ENCODE measurements around the gene C5orf34. TPM values are rescaled to one million over a fixed set of nuclear protein-coding genes. Genes with fewer than 3 reads are reported as not detected.
"Not testable (repeated sequence)": the region's sequence is repeated elsewhere in the genome, so short reads cannot be mapped to it uniquely, and the experiment has no call there.

C5orf34 gene
- total and polyA plus RNA-seq, 2 donors: 5.3 to 8.2 TPM

DNA sequence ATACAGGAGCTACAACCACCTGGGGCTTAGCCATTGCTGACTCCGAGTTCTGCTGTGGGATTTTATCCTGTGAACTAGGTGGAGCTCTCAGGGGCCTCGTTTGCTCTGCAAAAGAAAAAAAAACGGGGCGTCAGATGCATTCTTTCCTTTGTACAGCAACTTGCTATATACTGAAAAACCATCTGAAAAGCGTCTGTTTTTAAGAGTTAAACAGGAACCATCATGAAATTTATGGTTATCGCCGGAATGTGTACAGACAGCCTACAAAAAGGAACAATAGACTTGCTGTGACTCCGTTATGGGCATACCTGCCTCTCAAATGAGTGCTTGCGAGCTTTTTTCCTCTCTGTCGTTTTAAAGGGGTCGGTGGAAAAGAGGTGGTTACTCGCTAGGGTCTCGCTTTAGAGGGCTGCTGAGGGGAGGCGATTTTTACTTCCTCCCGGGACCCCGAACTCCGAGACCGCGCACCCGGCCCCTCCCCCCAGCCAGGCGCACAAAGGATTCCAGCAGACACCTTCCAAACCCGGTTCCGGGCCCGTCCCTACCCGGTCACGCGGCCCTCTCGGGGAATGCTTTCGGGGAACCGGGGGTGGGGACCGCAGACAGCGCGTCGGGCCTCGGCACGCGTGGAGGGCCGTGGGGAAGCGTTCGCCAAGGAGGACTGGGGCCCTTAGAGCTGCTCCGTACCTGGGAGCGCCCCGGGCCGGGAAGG is 41.1 kb upstream of the C5orf34 start:
- DNase-seq (ENCODE audit: low read depth in 6 of 9, low spot score in 9 of 9): peak; percentile 25 to 80 (median 52)
- Histone ChIP-seq H3K4me3 (ENCODE audit: low read length in 2 of 2) (peak overlapping the region; percentile 91), H3K27ac (ENCODE audit: low read depth in 1 of 2, low read length in 1 of 2) (peak overlapping the region; percentile 93 to 97), H3K27me3 (ENCODE audit: control insufficient read depth in 2 of 2, insufficient read depth in 1 of 2, low read length in 1 of 2) (no peaks in the 10 kb centered on the region), H3K4me1 (ENCODE audit: control insufficient read depth in 2 of 2, insufficient read depth in 2 of 2, low read length in 2 of 2) (peaks cover 3 to 9% of the 10 kb centered on the region in 2 donors), H3K36me3 (ENCODE audit: control insufficient read depth in 2 of 2, insufficient read depth in 2 of 2, low read length in 1 of 2) (peaks cover 8 to 35% of the 10 kb centered on the region in 2 donors), H3K9me3 (ENCODE audit: control insufficient read depth in 2 of 2, insufficient read depth in 1 of 2, low read length in 1 of 2) (no peaks in the 10 kb centered on the region)
- WGBS: under 1% methylated on average over 44 of the region's 44 CpGs

- Histone ChIP-seq H3K4me1 (ENCODE audit: control insufficient read depth in 2 of 2, insufficient read depth in 2 of 2, low read length in 2 of 2) (peaks cover 3 to 9% of the 10 kb centered on the region in 2 donors), H3K27me3 (ENCODE audit: control insufficient read depth in 2 of 2, insufficient read depth in 1 of 2, low read length in 1 of 2) (no peaks in the 10 kb centered on the region), H3K4me3 (ENCODE audit: low read length in 2 of 2) (no peak overlapping the region), H3K36me3 (ENCODE audit: control insufficient read depth in 2 of 2, insufficient read depth in 2 of 2, low read length in 1 of 2) (peaks cover 8 to 47% of the 10 kb centered on the region in 2 donors), H3K27ac (ENCODE audit: low read depth in 1 of 2, low read length in 1 of 2) (no peak overlapping the region), H3K9me3 (ENCODE audit: control insufficient read depth in 2 of 2, insufficient read depth in 1 of 2, low read length in 1 of 2) (no peaks in the 10 kb centered on the region)
- DNase-seq (ENCODE audit: low read depth in 6 of 9, low spot score in 9 of 9): no peak
- WGBS: 97% methylated on average over 1 of the region's 1 CpG
These were observed 39.5 kb upstream of the C5orf34 start for GRCh38 chr5:43554497-43554896.

- peaks cover 8 to 53% of the 10 kb centered on the region in 2 donors for H3K36me3 ChIP-seq (ENCODE audit: control insufficient read depth in 2 of 2, insufficient read depth in 2 of 2, low read length in 1 of 2)
- no peaks in the 10 kb centered on the region for H3K9me3 ChIP-seq (ENCODE audit: control insufficient read depth in 2 of 2, insufficient read depth in 1 of 2, low read length in 1 of 2)
- H3K4me3 ChIP-seq (ENCODE audit: low read length in 2 of 2): no peak overlapping the region
- no peaks in the 10 kb centered on the region for H3K27me3 ChIP-seq (ENCODE audit: control insufficient read depth in 2 of 2, insufficient read depth in 1 of 2, low read length in 1 of 2)
- no peak overlapping the region for H3K27ac ChIP-seq (ENCODE audit: low read depth in 1 of 2, low read length in 1 of 2)
- DNase-seq (ENCODE audit: low read depth in 6 of 9, low spot score in 9 of 9): no peak
- 98% methylated on average over 2 of the region's 2 CpGs for WGBS
- peaks cover 3 to 9% of the 10 kb centered on the region in 2 donors for H3K4me1 ChIP-seq (ENCODE audit: control insufficient read depth in 2 of 2, insufficient read depth in 2 of 2, low read length in 2 of 2)
These were observed 38.4 kb upstream of the C5orf34 start for GRCh38 chr5:43553381-43553780.

GRCh38 chr5:43551731-43552130 is 36.8 kb upstream of the C5orf34 start:
- Histone ChIP-seq H3K36me3 (ENCODE audit: control insufficient read depth in 2 of 2, insufficient read depth in 2 of 2, low read length in 1 of 2) (peaks cover 14 to 67% of the 10 kb centered on the region in 2 donors), H3K27me3 (ENCODE audit: control insufficient read depth in 2 of 2, insufficient read depth in 1 of 2, low read length in 1 of 2) (no peaks in the 10 kb centered on the region)
- WGBS: 89% methylated on average over 2 of the region's 2 CpGs

GRCh38 chr5:43549272-43549671 is 34.3 kb upstream of the C5orf34 start:
- WGBS: 98% methylated on average over 8 of the region's 8 CpGs
- not testable (repeated sequence) for H3K4me1 ChIP-seq (ENCODE audit: control insufficient read depth in 2 of 2, insufficient read depth in 2 of 2, low read length in 2 of 2); H3K9me3 ChIP-seq (ENCODE audit: control insufficient read depth in 2 of 2, insufficient read depth in 1 of 2, low read length in 1 of 2); H3K4me3 ChIP-seq (ENCODE audit: low read length in 2 of 2); H3K27ac ChIP-seq (ENCODE audit: low read depth in 1 of 2, low read length in 1 of 2); DNase-seq (ENCODE audit: low read depth in 6 of 9, low spot score in 9 of 9); H3K27me3 ChIP-seq (ENCODE audit: control insufficient read depth in 2 of 2, insufficient read depth in 1 of 2, low read length in 1 of 2)
- peaks cover 26 to 82% of the 10 kb centered on the region in 2 donors for H3K36me3 ChIP-seq (ENCODE audit: control insufficient read depth in 2 of 2, insufficient read depth in 2 of 2, low read length in 1 of 2)

More at GRCh38 chr5:43551731-43552130, 36.8 kb upstream of the C5orf34 start:
- H3K4me3 ChIP-seq (ENCODE audit: low read length in 2 of 2): no peak overlapping the region
- H3K9me3 ChIP-seq (ENCODE audit: control insufficient read depth in 2 of 2, insufficient read depth in 1 of 2, low read length in 1 of 2): no peaks in the 10 kb centered on the region
- no peak for DNase-seq (ENCODE audit: low read depth in 6 of 9, low spot score in 9 of 9)
- H3K27ac ChIP-seq (ENCODE audit: low read depth in 1 of 2, low read length in 1 of 2): no peak overlapping the region
- peaks cover 0 to 4% of the 10 kb centered on the region in 2 donors for H3K4me1 ChIP-seq (ENCODE audit: control insufficient read depth in 2 of 2, insufficient read depth in 2 of 2, low read length in 2 of 2)

DNA sequence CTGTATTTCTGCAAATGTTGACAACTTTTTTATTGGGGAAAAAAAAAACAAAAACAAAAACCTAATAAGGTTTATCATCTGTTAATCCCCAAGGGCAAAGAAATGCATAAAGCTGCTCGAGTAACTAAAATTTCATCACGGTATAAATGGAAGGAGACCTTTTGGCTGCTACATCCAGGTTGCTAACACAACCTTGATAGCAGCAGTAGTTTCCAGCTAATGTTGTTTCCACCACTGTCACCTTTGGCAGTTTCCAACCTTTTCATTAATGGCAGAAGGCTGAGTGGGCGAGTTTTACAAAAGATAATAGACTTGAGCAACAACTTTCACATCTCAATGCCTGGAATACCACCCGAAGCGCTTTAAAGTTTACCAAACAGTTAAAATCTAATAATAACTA is 33.4 kb upstream of the C5orf34 start:
- no peak overlapping the region for H3K27ac ChIP-seq (ENCODE audit: low read depth in 1 of 2, low read length in 1 of 2)
- H3K9me3 ChIP-seq (ENCODE audit: control insufficient read depth in 2 of 2, insufficient read depth in 1 of 2, low read length in 1 of 2): no peaks in the 10 kb centered on the region
- H3K36me3 ChIP-seq (ENCODE audit: control insufficient read depth in 2 of 2, insufficient read depth in 2 of 2, low read length in 1 of 2): peaks cover 24 to 83% of the 10 kb centered on the region in 2 donors
- WGBS: 97% methylated on average over 5 of the region's 5 CpGs
- no peak overlapping the region for H3K4me3 ChIP-seq (ENCODE audit: low read length in 2 of 2)
- H3K4me1 ChIP-seq (ENCODE audit: control insufficient read depth in 2 of 2, insufficient read depth in 2 of 2, low read length in 2 of 2): no peaks in the 10 kb centered on the region
- H3K27me3 ChIP-seq (ENCODE audit: control insufficient read depth in 2 of 2, insufficient read depth in 1 of 2, low read length in 1 of 2): no peaks in the 10 kb centered on the region
- no peak for DNase-seq (ENCODE audit: low read depth in 6 of 9, low spot score in 9 of 9)

DNA sequence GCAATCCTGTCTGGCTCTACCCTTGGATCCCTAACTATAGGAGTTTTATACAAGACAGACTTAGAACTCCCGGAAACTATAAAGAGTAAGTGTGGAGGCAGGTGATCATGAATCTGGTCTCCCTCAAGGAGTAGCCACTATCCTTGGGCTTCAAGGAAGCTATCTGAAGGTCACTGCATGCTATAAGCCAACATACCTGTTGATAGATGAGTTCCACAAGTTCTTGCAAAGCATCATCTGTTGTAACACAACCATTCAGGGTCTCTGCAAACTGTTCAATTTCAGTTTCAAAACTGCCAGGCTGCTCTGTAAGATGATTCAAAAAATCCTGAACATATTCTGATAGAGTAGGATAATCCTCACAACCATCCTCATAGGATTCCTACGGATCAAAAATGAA is 32.6 kb upstream of the C5orf34 start:
- DNase-seq (ENCODE audit: low read depth in 6 of 9, low spot score in 9 of 9): no peak
- Histone ChIP-seq H3K9me3 (ENCODE audit: control insufficient read depth in 2 of 2, insufficient read depth in 1 of 2, low read length in 1 of 2) (no peaks in the 10 kb centered on the region), H3K4me3 (ENCODE audit: low read length in 2 of 2) (no peak overlapping the region), H3K4me1 (ENCODE audit: control insufficient read depth in 2 of 2, insufficient read depth in 2 of 2, low read length in 2 of 2) (no peaks in the 10 kb centered on the region), H3K36me3 (ENCODE audit: control insufficient read depth in 2 of 2, insufficient read depth in 2 of 2, low read length in 1 of 2) (peaks cover 22 to 82% of the 10 kb centered on the region in 2 donors), H3K27me3 (ENCODE audit: control insufficient read depth in 2 of 2, insufficient read depth in 1 of 2, low read length in 1 of 2) (no peaks in the 10 kb centered on the region), H3K27ac (ENCODE audit: low read depth in 1 of 2, low read length in 1 of 2) (no peak overlapping the region)
- WGBS: over 99% methylated on average over 2 of the region's 2 CpGs

- H3K4me1 ChIP-seq (ENCODE audit: control insufficient read depth in 2 of 2, insufficient read depth in 2 of 2, low read length in 2 of 2): no peaks in the 10 kb centered on the region
- no peak overlapping the region for H3K27ac ChIP-seq (ENCODE audit: low read depth in 1 of 2, low read length in 1 of 2)
- H3K27me3 ChIP-seq (ENCODE audit: control insufficient read depth in 2 of 2, insufficient read depth in 1 of 2, low read length in 1 of 2): no peaks in the 10 kb centered on the region
- no peak overlapping the region for H3K4me3 ChIP-seq (ENCODE audit: low read length in 2 of 2)
- peaks cover 25 to 79% of the 10 kb centered on the region in 2 donors for H3K36me3 ChIP-seq (ENCODE audit: control insufficient read depth in 2 of 2, insufficient read depth in 2 of 2, low read length in 1 of 2)
- H3K9me3 ChIP-seq (ENCODE audit: control insufficient read depth in 2 of 2, insufficient read depth in 1 of 2, low read length in 1 of 2): no peaks in the 10 kb centered on the region
- no peak for DNase-seq (ENCODE audit: low read depth in 6 of 9, low spot score in 9 of 9)
These were observed 28.5 kb upstream of the C5orf34 start for GRCh38 chr5:43543434-43543833.

GRCh38 chr5:43540746-43541145 is 25.8 kb upstream of the C5orf34 start:
- Histone ChIP-seq H3K9me3 (ENCODE audit: control insufficient read depth in 2 of 2, insufficient read depth in 1 of 2, low read length in 1 of 2) (no peaks in the 10 kb centered on the region), H3K27ac (ENCODE audit: low read depth in 1 of 2, low read length in 1 of 2) (no peak overlapping the region), H3K27me3 (ENCODE audit: control insufficient read depth in 2 of 2, insufficient read depth in 1 of 2, low read length in 1 of 2) (no peaks in the 10 kb centered on the region), H3K4me1 (ENCODE audit: control insufficient read depth in 2 of 2, insufficient read depth in 2 of 2, low read length in 2 of 2) (no peaks in the 10 kb centered on the region), H3K4me3 (ENCODE audit: low read length in 2 of 2) (no peak overlapping the region), H3K36me3 (ENCODE audit: control insufficient read depth in 2 of 2, insufficient read depth in 2 of 2, low read length in 1 of 2) (peaks cover 18 to 73% of the 10 kb centered on the region in 2 donors)
- WGBS: 97% methylated on average over 6 of the region's 6 CpGs
- no peak for DNase-seq (ENCODE audit: low read depth in 6 of 9, low spot score in 9 of 9)
